Mammary epithelial cell (primary cell): Measurements from ENCODE around the gene CALML5.

ENCODE experiments used
- EZH2 ChIP-seq: IDR thresholded peaks from 2 replicates; pipeline ENCODE4 v1.6.1; 2012; ENCODE audit warnings: low read length, inconsistent platforms, borderline replicate concordance
- TF ChIP-seq, protein P1 (sequence below), 2 donors: IDR thresholded peaks in 1 of 2; conservative IDR thresholded peaks in 1 of 2; 2 replicates each; pipeline ENCODE4 v1.5.1; 2011 to 2012; ENCODE audit warnings: inconsistent platforms in 2 of 2, low read length in 2 of 2, mild to moderate bottlenecking in 2 of 2, control low read depth in 1 of 2, low read depth in 1 of 2; ENCODE audit not compliant: insufficient read depth in 1 of 2; ENCODE audit errors: extremely low read depth in 1 of 2

DNA sequence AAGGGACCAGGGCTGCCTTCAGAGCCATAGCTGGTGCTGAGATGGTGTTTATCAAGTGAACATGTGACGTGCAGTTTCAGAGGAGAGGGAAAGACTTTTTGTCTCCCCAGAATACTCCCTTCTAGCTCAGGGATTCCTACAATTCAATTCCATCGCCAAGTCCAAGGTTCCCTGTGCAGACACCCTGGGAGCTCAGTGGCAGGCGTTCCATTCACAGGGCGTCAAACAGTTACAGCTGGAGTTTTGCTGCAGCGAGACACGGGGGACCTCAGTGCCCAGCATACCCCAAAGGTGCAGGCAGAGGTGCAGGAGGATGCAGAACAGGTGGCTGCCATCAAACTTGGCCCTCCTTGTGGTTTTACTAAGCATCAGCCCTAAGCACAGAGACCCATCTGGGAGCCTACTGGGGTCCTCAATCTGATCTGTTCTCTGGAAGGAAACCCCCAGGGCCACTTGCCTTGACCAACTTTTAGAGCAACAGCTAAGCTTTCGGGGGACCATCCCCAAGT is 846 bp upstream of the CALML5 start:
- TF ChIP-seq, protein P1, sequence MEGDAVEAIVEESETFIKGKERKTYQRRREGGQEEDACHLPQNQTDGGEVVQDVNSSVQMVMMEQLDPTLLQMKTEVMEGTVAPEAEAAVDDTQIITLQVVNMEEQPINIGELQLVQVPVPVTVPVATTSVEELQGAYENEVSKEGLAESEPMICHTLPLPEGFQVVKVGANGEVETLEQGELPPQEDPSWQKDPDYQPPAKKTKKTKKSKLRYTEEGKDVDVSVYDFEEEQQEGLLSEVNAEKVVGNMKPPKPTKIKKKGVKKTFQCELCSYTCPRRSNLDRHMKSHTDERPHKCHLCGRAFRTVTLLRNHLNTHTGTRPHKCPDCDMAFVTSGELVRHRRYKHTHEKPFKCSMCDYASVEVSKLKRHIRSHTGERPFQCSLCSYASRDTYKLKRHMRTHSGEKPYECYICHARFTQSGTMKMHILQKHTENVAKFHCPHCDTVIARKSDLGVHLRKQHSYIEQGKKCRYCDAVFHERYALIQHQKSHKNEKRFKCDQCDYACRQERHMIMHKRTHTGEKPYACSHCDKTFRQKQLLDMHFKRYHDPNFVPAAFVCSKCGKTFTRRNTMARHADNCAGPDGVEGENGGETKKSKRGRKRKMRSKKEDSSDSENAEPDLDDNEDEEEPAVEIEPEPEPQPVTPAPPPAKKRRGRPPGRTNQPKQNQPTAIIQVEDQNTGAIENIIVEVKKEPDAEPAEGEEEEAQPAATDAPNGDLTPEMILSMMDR (conservative IDR thresholded peaks at IDR 0.05 in 1 of 2, IDR thresholded peaks at IDR 0.05 in 1 of 2; ENCODE audit: extremely low read depth in 1 of 2, insufficient read depth in 1 of 2, low read depth in 1 of 2, low read length in 2 of 2), result no peak
- no peak for TF ChIP-seq EZH2
